Psoas muscle (tissue), 8 donors: ENCODE data around the gene CACNA1B. TPM values are rescaled to one million over a fixed set of nuclear protein-coding genes. Genes with fewer than 3 reads are reported as not detected.

ENCODE experiments used
- ATAC-seq, 4 donors: fragments of 200-7000 bp; cut with Tn5 transposase; one replicate each; pipeline ENCODE4 v1.9.1; 2020; ENCODE audit warnings: moderate library complexity in 3 of 4, mild to moderate bottlenecking in 2 of 4
- DNase-seq, 2 donors: peaks; one replicate each; pipeline ENCODE4 v3.0.0-alpha.2; 2020
- H3K27ac ChIP-seq: fragments of 200-600 bp; one replicate; pipeline ENCODE4 v1.8.0; 2022
- H3K27me3 ChIP-seq, 3 donors: fragments of 200-600 bp in 1 of 3; one replicate each; pipeline versions ENCODE4 v1.6.1 to v1.8.0; 2013 to 2022; ENCODE audit warnings: low read length in 2 of 3, mild to moderate bottlenecking in 2 of 3, moderate library complexity in 1 of 3; ENCODE audit not compliant: insufficient read depth in 3 of 3
- H3K36me3 ChIP-seq, 2 donors: fragments of 200-600 bp in 1 of 2; one replicate each; pipeline versions ENCODE4 v1.6.1 to v1.8.0; 2013 to 2022; ENCODE audit warnings: low read depth in 1 of 2, mild to moderate bottlenecking in 1 of 2, moderate library complexity in 1 of 2; ENCODE audit not compliant: insufficient read depth in 1 of 2
- H3K4me1 ChIP-seq: fragments of 200-600 bp; one replicate; pipeline ENCODE4 v1.8.0; 2022
- H3K4me3 ChIP-seq: fragments of 200-600 bp; one replicate; pipeline ENCODE4 v1.8.0; 2022; ENCODE audit warnings: mild to moderate bottlenecking
- H3K9me3 ChIP-seq: fragments of 200-600 bp; one replicate; pipeline ENCODE4 v1.8.0; 2022
- CTCF ChIP-seq: fragments of 200-600 bp; IDR thresholded peaks from one replicate; pipeline ENCODE4 v1.8.0; 2022; ENCODE audit warnings: antibody characterized with exemption
- WGBS, 3 donors: extraction: QIAGEN DNeasy Blood & Tissue Kit; methylation state at CpG; one replicate each; pipeline versions ENCODE4 v1.1.6 to v1.1.7; 2013; 5-methylcytosine and 5-hydroxymethylcytosine counted together
- intact Hi-C, 2 donors: fragments of 100-400 bp; cut with DNase I; formaldehyde crosslinking; loops; one replicate each; pipeline versions ENCODE4 v1.11.0 to v1.14.2; 2022
- polyA plus RNA-seq, 3 donors: library from polyadenylated mRNA; stranded (reverse); fragments of 200-250 nt; gene quantifications; one replicate each; pipeline ENCODE4 v1.2.3, GENCODE V29; 2013
- total RNA-seq, 4 donors: library from RNA; stranded (reverse); fragmentation: NEBNext Ultra II Directional in 2 of 4; extraction: Animal tissue kit (Norgen Biotek cat#: 25700) in 2 of 4; gene quantifications; one replicate each; pipeline versions ENCODE4 v1.2.1 to v1.2.4, GENCODE V29; 2021 to 2023
- donor health status: healthy with polysubstance abuse.
- donor health status: DM: no; HTN: no; CAD: no; lungs with moderate emphysema.
- donor health status: Bipolar disorder and iron deficiency.
- donor health status: healthy.
- donor health status: DM: yes; HTN: yes; CAD: no.
- donor health status: DM: no; HTN: no; CAD: no.
- donor health status: DM: no; HTN: no; CAD: no.
- donor health status: DM: yes; HTN: yes; CAD: no.

CACNA1B gene
- total and polyA plus RNA-seq, 7 donors, result 0.01 to 0.02 TPM; not detected in 5

GRCh38 chr9:138024831-138025291, 147.3 kb downstream of the CACNA1B start:
- ATAC-seq (no peak), DNase-seq (peak in 1 of 2 donors; percentile 34)
- Histone ChIP-seq H3K27me3 (peaks cover 0 to 68% (median 17%) of the 10 kb centered on the region in 3 donors), H3K9me3 (no peaks in the 10 kb centered on the region), H3K4me3 (no peak overlapping the region), H3K4me1 (no peaks in the 10 kb centered on the region), H3K36me3 (no peaks in the 10 kb centered on the region), H3K27ac (no peak overlapping the region)
- 84 to 89% (median 88%) methylated on average over 11 of the region's 11 CpGs for WGBS, 3 donors
- no peak for TF ChIP-seq CTCF
- intact Hi-C loops, result no loop called here

GRCh38 chr9:138025417-138025816, 147.8 kb downstream of the CACNA1B start:
- no peak for TF ChIP-seq CTCF
- H3K4me1 ChIP-seq, result no peaks in the 10 kb centered on the region
- no peaks in the 10 kb centered on the region for H3K9me3 ChIP-seq
- H3K27ac ChIP-seq, result no peak overlapping the region
- no peak overlapping the region for H3K4me3 ChIP-seq
- 55 to 64% (median 63%) methylated on average over 4 of the region's 4 CpGs for WGBS, 3 donors
- no peak for DNase-seq
- intact Hi-C loops, result no loop called here
- H3K27me3 ChIP-seq, result peaks cover 0 to 74% (median 17%) of the 10 kb centered on the region in 3 donors
- H3K36me3 ChIP-seq, result no peaks in the 10 kb centered on the region
- ATAC-seq, result no peak

- Histone ChIP-seq H3K27me3 (peaks cover 0 to 73% (median 17%) of the 10 kb centered on the region in 3 donors), H3K9me3 (no peaks in the 10 kb centered on the region), H3K27ac (no peak overlapping the region), H3K4me1 (no peaks in the 10 kb centered on the region), H3K4me3 (no peak overlapping the region), H3K36me3 (no peaks in the 10 kb centered on the region)
- 86 to 87% (median 87%) methylated on average over 7 of the region's 7 CpGs for WGBS, 3 donors
- intact Hi-C loops, result no loop called here
- ATAC-seq, result no peak
- TF ChIP-seq CTCF, result no peak
- DNase-seq, result no peak
Measured at GRCh38 chr9:138025908-138026307, 148.3 kb downstream of the CACNA1B start.

GRCh38 chr9:138028596-138028995, 151.0 kb downstream of the CACNA1B start:
- ATAC-seq (no peak), DNase-seq (no peak)
- peaks cover 1 to 73% (median 3%) of the 10 kb centered on the region in 3 donors for H3K27me3 ChIP-seq
- no peaks in the 10 kb centered on the region for H3K9me3 ChIP-seq
- no peaks in the 10 kb centered on the region for H3K4me1 ChIP-seq
- no peaks in the 10 kb centered on the region for H3K36me3 ChIP-seq
- intact Hi-C loops, result no loop called here
- no peak overlapping the region for H3K4me3 ChIP-seq
- TF ChIP-seq CTCF, result no peak
- H3K27ac ChIP-seq, result no peak overlapping the region
- 86 to 100% (median 94%) methylated on average over 1 of the region's 1 CpG for WGBS, 3 donors

GRCh38 chr9:138031186-138031585, 153.6 kb downstream of the CACNA1B start:
- H3K36me3 ChIP-seq, result no peaks in the 10 kb centered on the region
- no peak for TF ChIP-seq CTCF
- DNase-seq, result no peak
- intact Hi-C loops, result no loop called here
- peaks cover 2 to 66% (median 3%) of the 10 kb centered on the region in 3 donors for H3K27me3 ChIP-seq
- no peaks in the 10 kb centered on the region for H3K4me1 ChIP-seq
- no peaks in the 10 kb centered on the region for H3K9me3 ChIP-seq
- no peak overlapping the region for H3K27ac ChIP-seq
- no peak overlapping the region for H3K4me3 ChIP-seq
- 59 to 73% (median 70%) methylated on average over 3 of the region's 3 CpGs for WGBS, 3 donors
- no peak for ATAC-seq
